Measurements from ENCODE around the gene GSAP.

The GSAP gene

GRCh38 chr7:77328669-77329068, 87.5 kb downstream of the GSAP start:
- no peaks in the 10 kb centered on the region for H3K27me3 ChIP-seq (ENCODE audit: control insufficient read depth, insufficient read depth, low read length)
- H3K27ac ChIP-seq (ENCODE audit: low read depth, low read length), result peak overlapping the region; percentile 75
- no peaks in the 10 kb centered on the region for H3K36me3 ChIP-seq (ENCODE audit: control insufficient read depth, insufficient read depth, low read length)
- peaks cover 44% of the 10 kb centered on the region for H3K4me1 ChIP-seq (ENCODE audit: control insufficient read depth, insufficient read depth, low read length)
- H3K9ac ChIP-seq (ENCODE audit: low read length), result no peak overlapping the region
- H3K4me3 ChIP-seq (ENCODE audit: low read length), result no peak overlapping the region

GRCh38 chr7:77327932-77328628, 88.1 kb downstream of the GSAP start:
- Histone ChIP-seq H3K27ac (ENCODE audit: low read depth, low read length) (peak overlapping the region; percentile 75), H3K9ac (ENCODE audit: low read length) (no peak overlapping the region), H3K36me3 (ENCODE audit: control insufficient read depth, insufficient read depth, low read length) (no peaks in the 10 kb centered on the region), H3K27me3 (ENCODE audit: control insufficient read depth, insufficient read depth, low read length) (no peaks in the 10 kb centered on the region), H3K4me1 (ENCODE audit: control insufficient read depth, insufficient read depth, low read length) (peaks cover 44% of the 10 kb centered on the region), H3K4me3 (ENCODE audit: low read length) (peak overlapping the region; percentile 25)

GRCh38 chr7:77327067-77327931, 88.8 kb downstream of the GSAP start:
- Histone ChIP-seq H3K4me3 (ENCODE audit: low read length) (no peak overlapping the region), H3K27ac (ENCODE audit: low read depth, low read length) (peak overlapping the region; percentile 75), H3K36me3 (ENCODE audit: control insufficient read depth, insufficient read depth, low read length) (no peaks in the 10 kb centered on the region), H3K27me3 (ENCODE audit: control insufficient read depth, insufficient read depth, low read length) (no peaks in the 10 kb centered on the region), H3K9ac (ENCODE audit: low read length) (no peak overlapping the region), H3K4me1 (ENCODE audit: control insufficient read depth, insufficient read depth, low read length) (peaks cover 44% of the 10 kb centered on the region)

- Histone ChIP-seq H3K9ac (ENCODE audit: low read length) (no peak overlapping the region), H3K27me3 (ENCODE audit: control insufficient read depth, insufficient read depth, low read length) (no peaks in the 10 kb centered on the region), H3K27ac (ENCODE audit: low read depth, low read length) (peak overlapping the region; percentile 75), H3K36me3 (ENCODE audit: control insufficient read depth, insufficient read depth, low read length) (peaks cover 5% of the 10 kb centered on the region), H3K4me3 (ENCODE audit: low read length) (no peak overlapping the region), H3K4me1 (ENCODE audit: control insufficient read depth, insufficient read depth, low read length) (peaks cover 35% of the 10 kb centered on the region)
Measured at GRCh38 chr7:77326131-77326530, 90.0 kb downstream of the GSAP start.

- no peak overlapping the region for H3K9ac ChIP-seq (ENCODE audit: low read length)
- no peak overlapping the region for H3K27ac ChIP-seq (ENCODE audit: low read depth, low read length)
- H3K36me3 ChIP-seq (ENCODE audit: control insufficient read depth, insufficient read depth, low read length), result peaks cover 8% of the 10 kb centered on the region
Measured at GRCh38 chr7:77321300-77321699, 94.8 kb downstream of the GSAP start.

GRCh38 chr7:77320714-77321113, 95.4 kb downstream of the GSAP start:
- no peak overlapping the region for H3K4me3 ChIP-seq (ENCODE audit: low read length)
- no peak overlapping the region for H3K27ac ChIP-seq (ENCODE audit: low read depth, low read length)
- H3K9ac ChIP-seq (ENCODE audit: low read length), result no peak overlapping the region
- no peaks in the 10 kb centered on the region for H3K27me3 ChIP-seq (ENCODE audit: control insufficient read depth, insufficient read depth, low read length)
- peaks cover 8% of the 10 kb centered on the region for H3K36me3 ChIP-seq (ENCODE audit: control insufficient read depth, insufficient read depth, low read length)
- H3K4me1 ChIP-seq (ENCODE audit: control insufficient read depth, insufficient read depth, low read length), result peaks cover under 1% of the 10 kb centered on the region

More at GRCh38 chr7:77321300-77321699, 94.8 kb downstream of the GSAP start:
- peaks cover 4% of the 10 kb centered on the region for H3K4me1 ChIP-seq (ENCODE audit: control insufficient read depth, insufficient read depth, low read length)
- H3K27me3 ChIP-seq (ENCODE audit: control insufficient read depth, insufficient read depth, low read length), result no peaks in the 10 kb centered on the region
- H3K4me3 ChIP-seq (ENCODE audit: low read length), result no peak overlapping the region

- Histone ChIP-seq H3K9ac (ENCODE audit: low read length) (no peak overlapping the region), H3K27me3 (ENCODE audit: control insufficient read depth, insufficient read depth, low read length) (no peaks in the 10 kb centered on the region), H3K4me3 (ENCODE audit: low read length) (no peak overlapping the region), H3K27ac (ENCODE audit: low read depth, low read length) (no peak overlapping the region), H3K4me1 (ENCODE audit: control insufficient read depth, insufficient read depth, low read length) (peaks cover 5% of the 10 kb centered on the region), H3K36me3 (ENCODE audit: control insufficient read depth, insufficient read depth, low read length) (peaks cover 8% of the 10 kb centered on the region)
Measured at GRCh38 chr7:77320137-77320536, 96.0 kb downstream of the GSAP start.

GRCh38 chr7:77318019-77318418, 98.1 kb downstream of the GSAP start:
- Histone ChIP-seq H3K27me3 (ENCODE audit: control insufficient read depth, insufficient read depth, low read length) (no peaks in the 10 kb centered on the region), H3K27ac (ENCODE audit: low read depth, low read length) (no peak overlapping the region), H3K4me1 (ENCODE audit: control insufficient read depth, insufficient read depth, low read length) (peaks cover 27% of the 10 kb centered on the region), H3K9ac (ENCODE audit: low read length) (no peak overlapping the region), H3K36me3 (ENCODE audit: control insufficient read depth, insufficient read depth, low read length) (peaks cover 8% of the 10 kb centered on the region), H3K4me3 (ENCODE audit: low read length) (no peak overlapping the region)

- no peak overlapping the region for H3K9ac ChIP-seq (ENCODE audit: low read length)
- no peaks in the 10 kb centered on the region for H3K27me3 ChIP-seq (ENCODE audit: control insufficient read depth, insufficient read depth, low read length)
- peaks cover 36% of the 10 kb centered on the region for H3K4me1 ChIP-seq (ENCODE audit: control insufficient read depth, insufficient read depth, low read length)
- H3K27ac ChIP-seq (ENCODE audit: low read depth, low read length), result no peak overlapping the region
- peaks cover 11% of the 10 kb centered on the region for H3K36me3 ChIP-seq (ENCODE audit: control insufficient read depth, insufficient read depth, low read length)
- H3K4me3 ChIP-seq (ENCODE audit: low read length), result no peak overlapping the region
Measured at GRCh38 chr7:77316219-77316978, 99.8 kb downstream of the GSAP start.

- Histone ChIP-seq H3K4me3 (ENCODE audit: low read length) (no peak overlapping the region), H3K27ac (ENCODE audit: low read depth, low read length) (peak overlapping the region; percentile 37), H3K27me3 (ENCODE audit: control insufficient read depth, insufficient read depth, low read length) (no peaks in the 10 kb centered on the region), H3K9ac (ENCODE audit: low read length) (no peak overlapping the region), H3K36me3 (ENCODE audit: control insufficient read depth, insufficient read depth, low read length) (peaks cover 7% of the 10 kb centered on the region), H3K4me1 (ENCODE audit: control insufficient read depth, insufficient read depth, low read length) (peaks cover 36% of the 10 kb centered on the region)
Measured at GRCh38 chr7:77315182-77315591, 101.0 kb downstream of the GSAP start.

GRCh38 chr7:77313876-77314480, 102.2 kb downstream of the GSAP start:
- Histone ChIP-seq H3K27me3 (ENCODE audit: control insufficient read depth, insufficient read depth, low read length) (no peaks in the 10 kb centered on the region), H3K9ac (ENCODE audit: low read length) (no peak overlapping the region), H3K4me1 (ENCODE audit: control insufficient read depth, insufficient read depth, low read length) (peaks cover 36% of the 10 kb centered on the region), H3K27ac (ENCODE audit: low read depth, low read length) (peak overlapping the region; percentile 6), H3K4me3 (ENCODE audit: low read length) (no peak overlapping the region), H3K36me3 (ENCODE audit: control insufficient read depth, insufficient read depth, low read length) (peaks cover 5% of the 10 kb centered on the region)

- H3K36me3 ChIP-seq (ENCODE audit: control insufficient read depth, insufficient read depth, low read length), result peaks cover 5% of the 10 kb centered on the region
- no peak overlapping the region for H3K9ac ChIP-seq (ENCODE audit: low read length)
- H3K27me3 ChIP-seq (ENCODE audit: control insufficient read depth, insufficient read depth, low read length), result no peaks in the 10 kb centered on the region
- peaks cover 36% of the 10 kb centered on the region for H3K4me1 ChIP-seq (ENCODE audit: control insufficient read depth, insufficient read depth, low read length)
- no peak overlapping the region for H3K4me3 ChIP-seq (ENCODE audit: low read length)
- no peak overlapping the region for H3K27ac ChIP-seq (ENCODE audit: low read depth, low read length)
Measured at GRCh38 chr7:77313085-77313484, 103.1 kb downstream of the GSAP start.
